IMR-90 (cell line): ENCODE data around the gene CTNNA2. TPM values are rescaled to one million over a fixed set of nuclear protein-coding genes. Genes with fewer than 3 reads are reported as not detected.

Experiments
- ATAC-seq: fragments of 200-7000 bp; cut with Tn5 transposase; 2 replicates; pipeline ENCODE4 v1.9.1; 2020; ENCODE audit warnings: low read depth, mild to moderate bottlenecking, moderate library complexity
- BruUV-seq: library from RNA; stranded (reverse); fragments of 400-500 nt; replicated peaks from 2 replicates; lab custom pipeline; 2021; lab: Mats Ljungman, UMichigan
- CTCF ChIA-PET: fragments of 300-600 bp; formaldehyde crosslinking; extraction: SDS; loops from one replicate; lab custom pipeline; 2021; ENCODE audit warnings: antibody characterized with exemption; lab: Yijun Ruan, JAX
- POLR2A ChIA-PET: fragments of 300-600 bp; sonication (Branson Sonifier 250); formaldehyde crosslinking; loops from one replicate; lab custom pipeline; 2022; ENCODE audit warnings: antibody characterized with exemption; ENCODE audit not compliant: unreplicated experiment; lab: Charles Lee
- DNase-seq: peaks from one replicate; pipeline ENCODE4 v3.0.0; 2013
- H2AFZ ChIP-seq: replicated peaks from 2 replicates; pipeline ENCODE3; 2013; ENCODE audit warnings: low read length, mild to moderate bottlenecking; ENCODE audit not compliant: poor library complexity
- H2AK5ac ChIP-seq: 2 replicates; pipeline ENCODE4 v1.6.1; 2013; ENCODE audit warnings: low read depth, low read length, inconsistent platforms
- H2AK9ac ChIP-seq: replicated peaks from 2 replicates; pipeline ENCODE3; 2013; ENCODE audit warnings: mild to moderate bottlenecking, low read depth, low read length, moderate library complexity; ENCODE audit not compliant: poor library complexity
- H2BK120ac ChIP-seq: 2 replicates; pipeline ENCODE4 v1.6.1; 2013; ENCODE audit warnings: low read depth, low read length, inconsistent platforms
- H2BK15ac ChIP-seq: 3 replicates; pipeline ENCODE4 v1.6.1; 2013; ENCODE audit warnings: low read depth, low read length, inconsistent platforms
- H2BK20ac ChIP-seq: 2 replicates; pipeline ENCODE4 v1.6.1; 2013; ENCODE audit warnings: low read depth, mild to moderate bottlenecking, inconsistent platforms, low read length, moderate library complexity
- H2BK5ac ChIP-seq: 2 replicates; pipeline ENCODE4 v1.6.1; 2013; ENCODE audit warnings: mild to moderate bottlenecking, low read depth, low read length, inconsistent platforms; ENCODE audit not compliant: poor library complexity, severe bottlenecking
- H3K14ac ChIP-seq: replicated peaks from 2 replicates; pipeline ENCODE4 v1.6.1; 2013; ENCODE audit warnings: low read depth, low read length, inconsistent platforms
- H3K18ac ChIP-seq: 2 replicates; pipeline ENCODE4 v1.6.1; 2013; ENCODE audit warnings: low read depth, low read length, control low read depth
- H3K23ac ChIP-seq: 2 replicates; pipeline ENCODE4 v1.6.1; 2013; ENCODE audit warnings: low read depth, low read length, inconsistent platforms
- H3K27ac ChIP-seq: 2 replicates; pipeline ENCODE4 v1.5.1; 2013; ENCODE audit warnings: mild to moderate bottlenecking, control low read depth, low read length; ENCODE audit not compliant: insufficient read depth
- H3K27me3 ChIP-seq: 2 replicates; pipeline ENCODE4 v1.6.1; 2013; ENCODE audit warnings: low read length; ENCODE audit not compliant: control insufficient read depth, insufficient read depth
- H3K36me3 ChIP-seq: 2 replicates; pipeline ENCODE4 v1.6.1; 2013; ENCODE audit warnings: low read length, mixed read lengths; ENCODE audit not compliant: control insufficient read depth, insufficient read depth
- H3K4ac ChIP-seq: 2 replicates; pipeline ENCODE4 v1.6.1; 2013; ENCODE audit warnings: low read depth, low read length, inconsistent platforms
- H3K4me1 ChIP-seq: 2 replicates; pipeline ENCODE4 v1.6.1; 2013; ENCODE audit warnings: low read length, mixed read lengths; ENCODE audit not compliant: control insufficient read depth, insufficient read depth
- H3K4me2 ChIP-seq: 2 replicates; pipeline ENCODE4 v1.6.1; 2013; ENCODE audit warnings: low read depth, mild to moderate bottlenecking, control low read depth, low read length, moderate library complexity
- H3K4me3 ChIP-seq: 2 replicates; pipeline ENCODE4 v1.5.1; 2013; ENCODE audit warnings: low read depth, mild to moderate bottlenecking, control low read depth, low read length, moderate library complexity; ENCODE audit not compliant: insufficient read depth
- H3K56ac ChIP-seq: 2 replicates; pipeline ENCODE4 v1.6.1; 2013; ENCODE audit warnings: low read length, inconsistent platforms; ENCODE audit not compliant: insufficient read depth; ENCODE audit errors: extremely low read depth
- H3K79me1 ChIP-seq, 2 experiments: 2 replicates each; pipeline ENCODE4 v1.6.1; 2013; ENCODE audit warnings: low read length in 2 of 2, inconsistent platforms in 1 of 2, low read depth in 1 of 2
- H3K9ac ChIP-seq: 2 replicates; pipeline ENCODE4 v1.6.1; 2013; ENCODE audit warnings: low read depth, low read length, control low read depth
- H3K9me1 ChIP-seq: 2 replicates; pipeline ENCODE4 v1.6.1; 2013; ENCODE audit warnings: low read length, inconsistent platforms; ENCODE audit not compliant: insufficient read depth
- H3K9me3 ChIP-seq: 2 replicates; pipeline ENCODE4 v1.6.1; 2013; ENCODE audit warnings: low read length; ENCODE audit not compliant: control insufficient read depth, insufficient read depth
- H4K20me1 ChIP-seq: 2 replicates; pipeline ENCODE4 v1.6.1; 2013; ENCODE audit warnings: low read length, inconsistent platforms; ENCODE audit not compliant: insufficient read depth
- H4K5ac ChIP-seq: 2 replicates; pipeline ENCODE4 v1.6.1; 2013; ENCODE audit warnings: mild to moderate bottlenecking, low read depth, low read length, control low read depth
- H4K8ac ChIP-seq, 2 experiments: 2 replicates each; pipeline ENCODE4 v1.6.1; 2013; ENCODE audit warnings: low read depth in 2 of 2, low read length in 2 of 2, control low read depth in 1 of 2, inconsistent platforms in 1 of 2
- H4K91ac ChIP-seq: 2 replicates; pipeline ENCODE4 v1.6.1; 2013; ENCODE audit warnings: low read depth, low read length, inconsistent platforms; ENCODE audit not compliant: insufficient read depth
- BHLHE40 ChIP-seq: fragments of 150-350 bp; IDR thresholded peaks from 2 replicates; pipeline ENCODE4 v1.6.1; 2016; ENCODE audit warnings: mild to moderate bottlenecking, low read depth, low read length
- FOS ChIP-seq: fragments of 150-350 bp; IDR thresholded peaks from 2 replicates; pipeline ENCODE4 v1.6.1; 2016; ENCODE audit warnings: low read depth, low read length
- MAFK ChIP-seq: IDR thresholded peaks from 2 replicates; pipeline ENCODE4 v1.6.1; 2012; ENCODE audit warnings: low read depth, low read length, improper control_type of control experiment
- MAZ ChIP-seq: IDR thresholded peaks from 2 replicates; pipeline ENCODE4 v1.6.1; 2012; ENCODE audit warnings: low read depth, mild to moderate bottlenecking, low read length, improper control_type of control experiment, moderate library complexity, borderline replicate concordance
- POLR2A ChIP-seq: IDR thresholded peaks from 2 replicates; pipeline ENCODE4 v1.6.1; 2012; ENCODE audit warnings: mild to moderate bottlenecking, low read depth, low read length
- RFX5 ChIP-seq: IDR thresholded peaks from 2 replicates; pipeline ENCODE4 v1.8.0; 2012; ENCODE audit warnings: low read depth, mild to moderate bottlenecking, low read length, moderate library complexity
- WGBS, 2 experiments: methylation state at CpG; one replicate each; pipeline versions ENCODE4 v1.1.5 to v1.1.7; 2013; ENCODE audit warnings: missing lambda C conversion rate in 2 of 2; ENCODE audit not compliant: insufficient read length in 1 of 2; ENCODE audit errors: extremely low coverage in 2 of 2; 5-methylcytosine and 5-hydroxymethylcytosine counted together
- dilution Hi-C: fragments of 300-500 bp; cut with HindIII; formaldehyde crosslinking; loops from one replicate; pipeline ENCODE4 v1.14.3; 2018; ENCODE audit warnings: low sequenced_read_pairs; ENCODE audit not compliant: unreplicated experiment
- in situ Hi-C: fragments of 300-500 bp; cut with MboI; formaldehyde crosslinking; loops from 3 replicates; pipeline ENCODE4 v1.14.3; 2019; ENCODE audit warnings: low sequenced_read_pairs, inconsistent platforms, mixed read lengths
- intact Hi-C: fragments of 100-400 bp; cut with micrococcal nuclease; formaldehyde crosslinking; loops from 2 replicates; pipeline ENCODE4 v1.10.0; 2022
- polyA plus RNA-seq, 3 experiments: library from polyadenylated mRNA; depleted of rRNA; stranded (reverse); fragments of >200 nt; gene quantifications; 2 replicates each; pipeline ENCODE4 v1.2.3, GENCODE V29; 2012; ENCODE audit warnings: low replicate concordance in 1 of 3
- total RNA-seq: library from RNA; depleted of rRNA; stranded (reverse); fragments of >200 nt; gene quantifications from 2 replicates; pipeline ENCODE4 v1.2.3, GENCODE V29; 2012

The CTNNA2 gene
- total and polyA plus RNA-seq, 2 of the 4 experiments (the other 2 are of a cell fraction): not detected

- TF ChIP-seq MAZ (no peak), RFX5 (no peak), FOS (no peak), MAFK (no peak), BHLHE40 (no peak), POLR2A (no peak)
- no peak overlapping the region for H2AFZ ChIP-seq
- no CpG with 5 or more reads among the region's 18 CpGs for WGBS, 2 experiments
- CTCF ChIA-PET: interaction anchor here (0.6 kb wide), 1 partner anchor 239 kb away, joined by 3 read pairs; no protein-coding TSS in a partner anchor
- H4K8ac ChIP-seq: no peak overlapping the region
- H3K36me3 ChIP-seq: no peaks in the 10 kb centered on the region
- H3K14ac ChIP-seq: no peak overlapping the region
- no peak overlapping the region for H2AK5ac ChIP-seq
- H4K91ac ChIP-seq: no peak overlapping the region
- H3K4me3 ChIP-seq: no peak overlapping the region
- no peaks in the 10 kb centered on the region for H3K9me1 ChIP-seq
- dilution Hi-C loops: no loop called here
- no peak for ATAC-seq
- in situ Hi-C loops: no loop called here
- no peak overlapping the region for H4K5ac ChIP-seq
- POLR2A ChIA-PET: no interaction called here
- H3K4me1 ChIP-seq: no peaks in the 10 kb centered on the region
- H2BK120ac ChIP-seq: no peak overlapping the region
- no peaks in the 10 kb centered on the region for H3K27me3 ChIP-seq
- DNase-seq: no peak
- no peak overlapping the region for H2AK9ac ChIP-seq
- no peak overlapping the region for H2BK5ac ChIP-seq
- no peak overlapping the region for H3K4ac ChIP-seq
- no peak overlapping the region for H3K27ac ChIP-seq
- BruUV-seq: no TSS peak
- H3K23ac ChIP-seq: no peak overlapping the region
- H3K79me1 ChIP-seq: no peaks in the 10 kb centered on the region
- H2BK20ac ChIP-seq: no peak overlapping the region
- intact Hi-C loops: no loop called here
- no peak overlapping the region for H3K56ac ChIP-seq
- H3K18ac ChIP-seq: no peak overlapping the region
- H3K4me2 ChIP-seq: no peak overlapping the region
- H4K20me1 ChIP-seq: no peaks in the 10 kb centered on the region
- no peaks in the 10 kb centered on the region for H3K9me3 ChIP-seq
- H3K9ac ChIP-seq: no peak overlapping the region
- no peak overlapping the region for H2BK15ac ChIP-seq
Observed at GRCh38 chr2:79874015-79874414, 361.2 kb downstream of the CTNNA2 start.
